GM18505 (cell line): ENCODE results near the gene KIF5B.
"Not testable (repeated sequence)": the region's sequence is repeated elsewhere in the genome, so short reads cannot be mapped to it uniquely, and the experiment has no call there.

Experiments used
- ATAC-seq: cut with Tn5 transposase; IDR thresholded peaks from one replicate; pipeline ENCODE4 v1.9.1; 2021; ENCODE audit not compliant: unreplicated experiment
- POLR2A ChIP-seq: IDR thresholded peaks from 4 replicates; pipeline ENCODE4 v1.6.1; 2011; ENCODE audit warnings: borderline replicate concordance; ENCODE audit not compliant: insufficient read depth, insufficient read length; ENCODE audit errors: extremely low read depth

Gene KIF5B

DNA sequence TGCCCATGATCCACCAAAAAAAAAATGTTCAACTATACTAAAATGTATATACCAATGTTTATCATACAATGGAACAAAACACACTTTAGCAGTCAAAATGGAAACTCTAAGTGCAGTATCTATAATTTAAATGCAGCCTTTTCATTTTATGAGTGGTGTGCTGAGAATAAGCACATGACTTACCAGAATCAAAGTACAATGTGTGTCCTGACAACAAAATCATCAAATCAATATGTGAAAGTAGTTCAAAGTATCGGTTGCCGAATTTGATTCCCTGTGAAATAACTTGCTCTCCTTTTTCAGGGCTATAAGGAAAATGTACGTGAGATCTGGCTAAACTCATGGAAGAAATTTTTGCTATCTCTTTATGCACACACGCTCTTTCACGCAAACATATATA, 16.9 kb upstream of the KIF5B start:
- TF ChIP-seq POLR2A: no peak
- no peak for ATAC-seq

DNA sequence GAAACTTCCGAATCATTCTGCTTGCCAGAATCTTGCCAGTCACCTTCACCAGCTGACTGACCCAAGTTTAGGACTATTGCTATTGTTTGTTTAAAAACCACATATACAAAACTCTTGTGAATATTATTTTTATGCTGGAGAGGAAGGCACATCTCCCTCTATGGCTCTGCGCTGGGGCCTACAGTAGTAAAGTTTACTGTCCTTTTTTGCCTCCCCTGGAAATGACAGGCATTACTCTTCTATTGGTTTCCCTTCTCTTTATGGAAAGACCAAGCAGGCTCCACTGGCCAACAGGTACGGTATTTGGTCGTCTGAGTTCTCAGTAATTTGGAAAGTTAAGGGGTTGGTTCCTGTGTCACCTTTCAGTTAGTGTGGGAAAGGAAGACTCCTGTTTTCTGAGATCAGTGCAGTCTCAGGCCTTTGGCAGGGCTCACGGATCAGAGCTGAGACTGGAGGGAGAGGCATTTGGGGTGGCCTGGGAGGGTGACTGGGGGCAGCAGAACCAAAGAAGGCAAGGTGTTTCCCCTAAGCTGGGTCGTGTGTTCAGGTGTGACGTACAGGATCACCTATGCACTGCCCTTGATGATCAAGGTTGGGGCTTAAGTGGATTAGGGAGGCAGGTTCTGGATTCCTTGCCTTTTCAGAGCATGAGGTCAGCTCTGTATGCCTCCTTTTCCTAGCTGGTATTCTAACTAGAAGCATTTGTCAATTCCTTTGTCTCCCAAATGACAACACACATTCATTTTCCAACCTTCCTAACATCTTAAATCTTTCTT, 16.0 kb upstream of the KIF5B start:
- ATAC-seq: no peak
- no peak for TF ChIP-seq POLR2A

DNA sequence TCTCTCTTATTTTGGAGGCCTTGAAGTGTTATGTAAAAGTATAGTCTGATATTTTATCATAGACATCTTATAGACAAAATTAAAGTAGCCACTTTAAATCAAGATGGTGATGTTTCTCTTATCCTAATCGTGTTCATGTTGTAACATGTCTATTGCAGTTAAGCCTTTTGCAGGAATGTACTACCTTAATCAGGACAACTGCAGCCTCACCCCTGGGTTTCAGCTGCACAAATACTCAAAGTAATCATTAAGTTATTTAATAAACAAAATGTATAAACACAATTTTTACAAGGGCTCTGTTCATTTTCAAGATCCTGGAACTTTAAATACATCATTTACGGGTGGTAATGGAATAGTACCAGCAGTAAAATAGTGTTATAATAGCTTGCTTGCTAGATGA, 14.4 kb upstream of the KIF5B start:
- ATAC-seq: no peak
- no peak for TF ChIP-seq POLR2A

DNA sequence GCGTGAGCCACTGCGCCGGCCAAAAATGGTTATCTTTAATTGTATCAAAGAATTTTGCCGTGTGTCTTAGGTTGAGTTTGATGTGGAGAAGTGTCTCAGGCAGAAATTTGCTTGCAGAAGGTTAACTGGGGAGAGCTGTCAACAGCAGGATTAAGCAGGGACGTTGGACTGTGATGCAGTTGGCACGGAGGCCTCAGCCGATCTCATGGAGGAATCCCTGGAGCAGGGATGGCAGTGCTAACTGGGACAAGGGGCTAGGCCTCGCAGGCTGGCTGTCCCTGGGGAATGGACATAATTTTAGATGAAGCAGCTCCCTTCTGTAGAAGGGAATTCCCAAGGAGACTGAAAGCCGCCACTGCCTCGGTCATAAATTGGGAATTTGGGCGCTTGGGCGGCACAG, 12.3 kb upstream of the KIF5B start:
- no peak for TF ChIP-seq POLR2A
- no peak for ATAC-seq

DNA sequence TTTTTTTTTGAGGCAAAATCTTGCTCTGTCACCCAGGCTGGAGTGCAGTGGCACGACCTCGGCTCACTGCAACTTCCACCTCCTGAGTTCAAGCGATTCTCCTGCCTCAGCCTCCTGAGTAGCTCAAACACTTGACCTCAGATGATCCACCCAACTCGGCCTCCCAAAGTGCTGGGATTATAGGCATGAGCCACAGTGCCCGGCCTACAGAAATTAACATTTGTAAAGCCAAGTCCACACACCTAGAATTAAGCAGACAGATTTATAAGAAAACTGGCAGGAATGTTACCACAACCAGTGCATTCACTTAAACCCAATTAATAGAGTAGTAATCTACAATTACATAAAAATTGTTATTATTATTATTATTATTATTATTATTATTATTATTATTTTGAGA, 11.7 kb upstream of the KIF5B start:
- ATAC-seq: not testable (repeated sequence)

DNA sequence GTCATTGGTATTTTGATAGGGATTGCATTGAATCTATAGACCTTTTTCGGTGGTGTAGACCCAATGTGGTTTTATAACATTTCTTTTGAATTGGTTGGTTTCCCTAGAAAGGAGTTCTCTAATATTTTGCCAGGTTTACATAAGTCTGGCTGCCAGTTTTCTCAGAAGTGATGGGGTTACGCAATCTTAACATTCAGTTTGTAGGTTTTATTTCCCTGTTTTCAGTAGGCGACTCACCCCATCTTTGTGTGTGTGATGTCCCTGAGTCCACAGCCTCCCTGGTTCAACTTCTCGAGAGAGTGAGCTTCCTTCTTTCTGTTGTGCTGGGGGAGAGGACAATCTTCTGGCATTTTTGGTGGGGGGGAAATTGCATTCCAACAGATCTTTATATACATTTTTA, 9.6 kb upstream of the KIF5B start:
- no peak for TF ChIP-seq POLR2A
- no peak for ATAC-seq

DNA sequence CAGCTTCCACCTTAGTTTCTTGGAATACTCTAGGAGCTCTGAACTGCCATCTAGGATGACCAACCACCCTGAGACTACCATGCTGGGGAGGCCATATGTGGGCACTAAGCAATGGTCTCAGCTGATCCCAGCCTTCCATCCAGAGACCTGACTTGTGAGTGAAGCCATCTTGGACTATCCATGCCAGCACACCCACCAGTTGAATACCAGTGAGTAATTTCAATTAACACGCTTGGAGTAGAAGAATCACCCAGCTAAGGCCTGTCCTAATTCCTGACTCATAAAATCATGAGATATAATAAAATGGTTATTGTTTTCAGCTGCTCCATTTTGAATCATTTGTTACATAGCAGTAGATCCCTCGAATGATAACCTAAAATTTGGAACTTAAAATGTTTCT, 5.2 kb upstream of the KIF5B start:
- no peak for ATAC-seq
- no peak for TF ChIP-seq POLR2A

DNA sequence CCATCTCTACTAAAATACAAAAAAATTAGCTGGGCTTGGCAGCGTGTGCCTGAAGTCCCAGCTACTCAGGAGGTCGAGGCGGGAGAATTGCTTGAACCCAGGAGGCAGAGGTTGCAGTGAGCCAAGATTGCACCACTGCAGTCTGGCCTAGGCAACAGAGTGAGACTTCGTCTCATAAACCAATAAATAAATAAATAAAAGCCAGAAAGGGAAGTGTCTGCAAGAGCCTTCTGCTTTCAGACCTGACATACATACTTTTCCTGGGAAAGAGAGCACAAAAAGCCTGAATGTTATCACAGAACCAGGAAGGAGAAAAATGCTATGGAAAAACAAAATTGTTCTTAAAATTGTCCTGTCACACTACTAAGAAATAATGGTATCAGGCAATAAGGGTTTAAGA, 4.1 kb upstream of the KIF5B start:
- no peak for TF ChIP-seq POLR2A
- no peak for ATAC-seq

DNA sequence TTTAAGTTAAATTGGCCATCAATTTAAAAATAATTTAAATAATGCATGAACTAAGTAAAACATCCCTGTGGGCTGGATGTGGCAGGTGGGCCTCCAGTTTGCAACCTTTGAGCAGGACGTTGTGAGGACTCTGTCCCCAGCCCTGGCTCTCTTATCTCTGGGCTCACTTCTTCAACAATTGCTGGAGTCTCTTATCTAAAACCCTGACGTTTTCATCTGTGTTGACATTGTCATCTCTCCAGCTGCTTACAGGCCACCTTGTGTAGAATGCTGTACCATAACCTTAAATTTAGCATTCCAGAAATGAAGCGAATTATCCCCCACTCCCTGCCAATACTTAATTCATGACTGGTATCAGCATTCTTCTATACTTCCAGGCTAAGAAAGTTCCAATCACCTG, 3.2 kb upstream of the KIF5B start:
- ATAC-seq: no peak
- TF ChIP-seq POLR2A: no peak

DNA sequence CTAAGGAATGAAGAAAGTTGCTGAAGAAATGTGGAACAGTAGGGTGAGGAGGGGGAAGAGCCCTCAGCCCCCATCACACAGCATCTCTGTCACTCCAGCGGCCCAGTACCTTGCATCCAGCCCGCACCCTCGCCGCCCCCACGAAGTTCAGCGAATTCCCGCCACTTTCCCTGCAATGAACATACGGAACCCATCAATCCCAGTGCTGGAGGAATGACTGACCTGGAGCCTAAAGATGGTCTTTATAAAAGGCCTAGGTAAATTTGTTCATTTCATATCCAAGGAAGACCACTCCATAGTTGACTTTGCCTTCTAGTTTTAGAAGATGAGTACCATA, 779 bp upstream of the KIF5B start:
- no peak for TF ChIP-seq POLR2A
- no peak for ATAC-seq

DNA sequence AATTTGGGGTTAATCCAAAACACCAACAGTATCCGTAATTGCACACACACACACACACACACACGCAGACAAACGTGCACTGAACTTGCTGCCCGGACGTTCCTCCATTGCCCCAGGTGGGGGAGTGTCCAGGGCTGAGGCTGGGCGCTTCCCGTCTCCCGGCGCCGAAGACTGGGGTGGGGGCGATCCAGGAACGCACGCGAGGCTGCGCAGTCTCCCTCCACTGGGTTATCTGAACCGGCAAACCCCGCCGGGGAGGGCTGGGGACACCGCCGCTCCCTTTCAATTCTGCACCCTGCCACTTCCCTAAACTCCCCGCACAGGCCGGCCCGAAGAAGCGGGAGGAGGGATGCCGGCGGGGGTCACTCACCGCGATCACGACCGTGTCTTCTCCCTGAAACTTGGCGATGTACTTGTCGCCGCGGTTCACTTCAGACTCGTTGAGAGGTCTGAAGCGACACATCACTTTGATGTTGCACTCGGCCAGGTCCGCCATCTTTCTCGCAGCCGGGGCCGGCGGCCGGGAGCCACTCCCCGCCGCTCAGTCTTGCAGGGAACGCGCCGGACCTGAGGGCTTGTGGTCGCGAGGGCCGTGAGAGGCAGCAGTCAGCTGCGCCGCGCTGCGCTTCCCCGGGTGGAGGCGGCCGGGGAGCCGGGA, 618 bp downstream of the KIF5B start:
- TF ChIP-seq POLR2A: no peak
- peak; percentile 51 for ATAC-seq

DNA sequence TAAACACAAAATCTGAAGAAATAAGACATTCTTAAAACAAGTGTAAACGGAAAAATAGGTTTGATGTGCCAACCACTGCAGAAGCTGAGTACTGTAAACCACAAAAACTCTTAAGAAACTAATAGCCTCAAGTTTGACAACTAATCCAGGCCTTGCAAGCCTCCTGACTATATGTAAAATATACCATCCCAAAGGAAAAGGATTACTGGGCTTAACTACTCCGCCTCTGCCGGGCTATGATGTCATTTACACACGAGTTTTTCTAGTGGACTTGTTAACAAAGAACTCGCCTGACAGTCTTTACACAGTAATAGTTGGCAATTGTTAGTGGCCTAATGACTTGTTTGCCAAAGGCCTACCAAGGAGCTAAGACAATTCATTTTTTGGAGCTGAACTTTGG, 2.1 kb downstream of the KIF5B start:
- no peak for ATAC-seq
- no peak for TF ChIP-seq POLR2A

DNA sequence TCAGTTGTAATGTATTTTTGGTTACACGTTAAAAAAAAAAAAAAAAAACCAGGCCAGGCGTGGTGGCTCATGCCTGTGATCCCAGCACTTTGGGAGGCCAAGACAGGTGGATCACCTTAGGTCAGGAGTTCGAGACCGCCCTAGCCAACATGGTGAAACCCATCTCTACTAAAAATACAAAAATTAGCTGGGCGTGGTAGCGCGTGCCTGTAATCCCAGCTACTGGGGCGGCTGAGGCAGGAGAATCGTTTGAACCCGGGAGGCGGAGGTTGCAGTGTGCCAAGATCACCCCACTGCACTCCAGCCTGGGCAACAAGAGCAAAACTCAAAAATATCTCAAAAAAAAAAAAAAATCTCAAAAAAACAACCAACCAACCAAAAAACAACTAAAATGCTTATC, 2.8 kb downstream of the KIF5B start:
- not testable (repeated sequence) for ATAC-seq

DNA sequence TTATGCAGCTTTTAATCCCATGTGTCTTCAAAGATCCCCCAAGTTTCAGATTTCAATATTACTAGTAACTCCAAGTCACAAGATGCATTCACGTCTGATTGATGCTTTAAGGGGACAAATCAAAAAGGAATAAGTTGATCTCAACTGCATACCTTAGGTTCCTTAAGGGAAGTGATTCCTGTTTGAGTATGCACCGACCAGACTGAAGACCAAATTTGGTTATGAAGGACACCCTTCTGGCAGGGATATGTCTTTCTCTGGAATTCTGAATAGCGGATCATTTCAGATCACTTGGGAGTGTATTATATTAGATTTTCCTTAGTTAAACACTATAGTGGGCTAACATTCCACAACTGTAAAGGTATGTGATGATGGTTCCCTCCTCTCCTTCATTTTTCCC, 4.3 kb downstream of the KIF5B start:
- no peak for ATAC-seq
- no peak for TF ChIP-seq POLR2A

DNA sequence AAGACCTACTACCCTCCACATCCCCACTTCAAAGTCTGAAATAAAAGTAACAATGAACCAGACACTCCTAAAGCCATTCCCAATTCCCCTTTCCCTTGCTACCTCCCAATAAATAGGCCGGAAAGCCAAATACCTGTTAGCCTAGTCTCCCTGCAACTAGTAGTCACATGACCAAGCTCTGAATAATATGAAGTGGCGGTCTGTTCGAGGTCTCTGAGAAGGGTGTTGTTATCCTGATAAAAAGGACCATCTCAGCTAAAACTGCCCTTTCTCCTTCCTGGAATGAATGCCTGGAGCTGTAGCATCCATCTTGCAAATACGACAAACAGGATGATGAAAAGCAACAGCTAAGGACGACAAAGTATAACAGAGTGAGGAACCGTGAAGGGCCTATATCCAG, 6.0 kb downstream of the KIF5B start:
- TF ChIP-seq POLR2A: no peak
- ATAC-seq: no peak
